Mononuclear cell (primary cell): Measurements from ENCODE around the gene FIGNL2. TPM values are rescaled to one million over a fixed set of nuclear protein-coding genes. Genes with fewer than 3 reads are reported as not detected.

Experiments
- H3K27me3 ChIP-seq: 2 replicates; pipeline ENCODE4 v1.6.0; 2011; ENCODE audit warnings: low read length, control low read depth; ENCODE audit not compliant: insufficient read depth
- H3K4me1 ChIP-seq: 2 replicates; pipeline ENCODE4 v1.5.1; 2011; ENCODE audit warnings: mild to moderate bottlenecking, low read length, control low read depth; ENCODE audit not compliant: insufficient read depth
- H3K4me3 ChIP-seq: 2 replicates; pipeline ENCODE4 v1.5.1; 2011; ENCODE audit warnings: mild to moderate bottlenecking, low read length, moderate library complexity
- H3K9me3 ChIP-seq: 2 replicates; pipeline ENCODE4 v1.5.1; 2011; ENCODE audit warnings: low read depth, mild to moderate bottlenecking, control low read depth, low read length
- total RNA-seq: library from RNA; depleted of rRNA; stranded (reverse); fragments of >200 nt; gene quantifications from one replicate; pipeline ENCODE4 v1.2.3, GENCODE V29; 2012

Gene FIGNL2
- total RNA-seq, 1 donor = 0.31 TPM

DNA sequence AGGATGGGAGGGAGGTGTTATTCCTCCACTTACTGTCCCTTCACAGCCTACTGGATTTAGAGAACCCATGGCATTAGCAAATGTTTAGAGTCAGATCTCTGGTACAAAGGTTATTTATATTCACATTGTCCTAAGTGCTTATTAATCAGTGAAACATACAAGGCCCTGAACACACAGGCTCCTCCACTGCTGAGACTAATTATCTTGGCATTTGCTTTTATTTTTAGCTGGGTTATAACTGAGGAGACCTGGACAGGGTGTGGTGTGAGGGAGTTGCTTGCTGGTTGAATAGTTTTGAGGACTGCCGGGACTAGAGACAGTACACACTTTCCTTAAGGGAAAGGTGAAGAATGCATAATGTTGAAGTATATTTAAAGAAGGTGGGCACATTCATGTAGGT, 77.5 kb downstream of the FIGNL2 start:
- H3K27me3 ChIP-seq = no peaks in the 10 kb centered on the region
- peaks cover 9% of the 10 kb centered on the region for H3K4me1 ChIP-seq
- no peaks in the 10 kb centered on the region for H3K9me3 ChIP-seq
- H3K4me3 ChIP-seq = no peak overlapping the region

Other genes with a start within 250 kb of the FIGNL2 start
- 0.10 TPM for gene ANKRD33, start 39.4 kb upstream of the FIGNL2 start, total RNA-seq
- gene ACVRL1, start 58.8 kb upstream of the FIGNL2 start, total RNA-seq = 0.31 TPM
- gene ACVR1B, start 103.0 kb upstream of the FIGNL2 start, total RNA-seq = 11.4 TPM
- gene TAMALIN, start 158.2 kb upstream of the FIGNL2 start, total RNA-seq = 122 TPM
- gene NR4A1, start 202.7 kb upstream of the FIGNL2 start, total RNA-seq = 126 TPM
- 11.9 TPM for gene ATG101, start 221.3 kb upstream of the FIGNL2 start, total RNA-seq
- gene SMIM41, start 231.0 kb upstream of the FIGNL2 start, total RNA-seq = 0.42 TPM